ENCODE measurements around the gene HOXC12. TPM values are rescaled to one million over a fixed set of nuclear protein-coding genes. Genes with fewer than 3 reads are reported as not detected.

The HOXC12 gene
- total and polyA plus RNA-seq, 12 donors = not detected

DNA sequence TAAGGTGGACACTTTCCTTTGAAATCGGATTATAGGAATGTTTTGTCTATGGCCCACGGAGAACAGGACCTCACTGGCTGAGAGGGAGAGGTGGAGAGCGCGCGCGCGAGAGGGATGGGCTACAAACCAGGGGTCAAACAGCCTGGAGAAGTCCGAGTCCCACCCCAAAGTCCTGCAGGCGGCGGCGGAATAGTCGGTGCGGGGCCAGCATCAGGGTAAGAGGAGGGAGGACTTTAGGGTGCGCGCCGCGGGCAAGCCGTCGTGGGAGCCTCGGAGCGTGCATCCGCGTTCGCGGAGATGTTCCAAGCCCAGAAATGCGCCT, 50.8 kb downstream of the HOXC12 start:
- H3K27me3 ChIP-seq = peaks cover 3% of the 10 kb centered on the region
- no peak for DNase-seq
- intact Hi-C loops (cut with DNase I) = loop anchor here in 1 of 2 donors (5.0 kb wide), 1 partner anchor 192 kb away; no protein-coding TSS in a partner anchor
- peak overlapping the region in 1 of 4 donors; percentile 13 for H3K4me3 ChIP-seq
- H3K4me1 ChIP-seq (replicated peaks in 1 of 2) = peaks cover 8 to 11% of the 10 kb centered on the region in 2 donors
- peak overlapping the region in 3 of 5 donors; percentile 59 to 75 (median 71) for H3K27ac ChIP-seq
- H3K36me3 ChIP-seq (replicated peaks in 1 of 2) = no peaks in the 10 kb centered on the region
- TF ChIP-seq, protein P1, sequence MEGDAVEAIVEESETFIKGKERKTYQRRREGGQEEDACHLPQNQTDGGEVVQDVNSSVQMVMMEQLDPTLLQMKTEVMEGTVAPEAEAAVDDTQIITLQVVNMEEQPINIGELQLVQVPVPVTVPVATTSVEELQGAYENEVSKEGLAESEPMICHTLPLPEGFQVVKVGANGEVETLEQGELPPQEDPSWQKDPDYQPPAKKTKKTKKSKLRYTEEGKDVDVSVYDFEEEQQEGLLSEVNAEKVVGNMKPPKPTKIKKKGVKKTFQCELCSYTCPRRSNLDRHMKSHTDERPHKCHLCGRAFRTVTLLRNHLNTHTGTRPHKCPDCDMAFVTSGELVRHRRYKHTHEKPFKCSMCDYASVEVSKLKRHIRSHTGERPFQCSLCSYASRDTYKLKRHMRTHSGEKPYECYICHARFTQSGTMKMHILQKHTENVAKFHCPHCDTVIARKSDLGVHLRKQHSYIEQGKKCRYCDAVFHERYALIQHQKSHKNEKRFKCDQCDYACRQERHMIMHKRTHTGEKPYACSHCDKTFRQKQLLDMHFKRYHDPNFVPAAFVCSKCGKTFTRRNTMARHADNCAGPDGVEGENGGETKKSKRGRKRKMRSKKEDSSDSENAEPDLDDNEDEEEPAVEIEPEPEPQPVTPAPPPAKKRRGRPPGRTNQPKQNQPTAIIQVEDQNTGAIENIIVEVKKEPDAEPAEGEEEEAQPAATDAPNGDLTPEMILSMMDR (IDR thresholded peaks at IDR 0.05) = no peak
- TF ChIP-seq POLR2A (IDR thresholded peaks at IDR 0.05) = no peak
- WGBS, 4 donors = 10 to 12% (median 11%) methylated on average over 12 to 26 of the region's 26 CpGs
- no peaks in the 10 kb centered on the region for H3K9me3 ChIP-seq (replicated peaks in 1 of 3)

DNA sequence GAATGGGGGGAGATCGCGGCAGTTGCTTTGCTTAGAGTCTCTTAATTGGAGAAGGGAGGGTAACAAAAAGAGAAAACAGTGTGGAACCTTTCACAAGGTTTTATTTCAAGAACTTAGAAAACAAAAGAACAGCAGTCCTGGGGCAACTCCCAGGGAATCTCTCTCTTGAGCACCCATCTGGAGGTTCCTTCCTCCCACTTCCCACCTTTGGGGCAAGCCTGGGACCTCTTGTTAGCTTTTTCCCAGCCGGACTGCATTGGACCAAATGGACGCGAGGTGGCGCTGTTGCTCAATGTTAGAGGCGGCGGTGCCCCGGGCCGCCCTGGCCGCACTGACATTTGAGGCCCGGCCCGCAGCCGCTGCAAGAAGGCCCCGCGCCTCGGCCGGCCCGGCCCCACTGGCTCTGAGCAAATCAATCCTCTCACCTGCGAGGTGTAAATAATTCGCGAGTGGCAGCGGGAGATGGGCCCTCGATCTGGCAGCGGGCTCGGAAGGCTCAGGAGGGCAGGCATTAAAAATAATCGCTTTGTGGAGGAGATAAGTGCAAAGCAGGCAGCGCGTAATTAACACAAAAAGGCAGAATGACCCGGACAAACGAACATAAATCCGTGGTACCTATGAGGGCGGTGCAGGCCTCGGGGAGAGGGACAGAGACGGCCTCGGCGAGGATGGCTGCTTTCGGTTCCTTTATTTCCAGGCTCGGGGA, 51.3 kb downstream of the HOXC12 start:
- Histone ChIP-seq H3K4me3 (peak overlapping the region in 1 of 4 donors; percentile 20), H3K4me1 (replicated peaks in 1 of 2) (peaks cover 3 to 8% of the 10 kb centered on the region in 2 donors), H3K9me3 (replicated peaks in 1 of 3) (no peaks in the 10 kb centered on the region), H3K36me3 (replicated peaks in 1 of 2) (no peaks in the 10 kb centered on the region), H3K27me3 (peaks cover 3% of the 10 kb centered on the region), H3K27ac (peak overlapping the region in 3 of 5 donors; percentile 59 to 87 (median 75))
- intact Hi-C loops (cut with DNase I) = loop anchor here (2.0 to 5.0 kb wide), 2 partner anchors 191 to 195 kb away; no protein-coding TSS in a partner anchor
- DNase-seq = peak; percentile 72 to 96 (median 88)
- WGBS, 4 donors = 15 to 29% (median 18%) methylated on average over 27 to 39 of the region's 39 CpGs
- TF ChIP-seq, protein P1 (IDR thresholded peaks at IDR 0.05) = peak; percentile 86 to 97 (median 96)
- no peak for TF ChIP-seq POLR2A (IDR thresholded peaks at IDR 0.05)

DNA sequence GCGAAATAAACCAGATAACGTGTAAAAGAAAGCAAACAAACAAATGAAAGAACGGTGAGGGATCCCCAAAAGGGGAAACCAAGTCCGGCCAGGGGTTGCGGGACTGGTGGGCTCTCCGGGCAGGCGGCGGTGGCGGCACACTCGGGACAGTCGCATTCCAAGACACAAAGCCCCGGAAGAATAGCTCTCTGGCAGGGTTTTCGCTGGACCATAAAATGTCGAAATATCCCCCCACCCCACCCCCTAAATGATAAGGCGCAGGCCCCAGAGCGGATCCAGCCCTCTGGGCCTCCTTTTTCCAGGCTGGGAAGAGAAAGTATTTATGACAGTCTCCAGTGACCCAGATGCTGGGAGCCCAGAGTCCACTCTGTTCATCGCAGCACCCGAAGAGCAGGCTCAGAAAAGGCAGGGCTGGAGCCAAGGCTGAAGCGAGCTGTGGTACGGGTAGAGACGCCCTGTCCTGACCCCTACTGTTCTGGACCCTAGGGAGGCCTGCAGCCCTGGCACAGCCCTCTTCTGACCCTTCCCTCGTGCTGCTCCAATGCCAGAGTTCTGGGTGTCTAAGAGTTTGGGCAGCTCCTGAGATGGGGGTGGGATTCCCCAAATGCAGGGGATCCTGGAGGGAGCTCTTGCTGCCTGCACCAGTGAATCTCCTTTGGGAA, 52.0 kb downstream of the HOXC12 start:
- TF ChIP-seq POLR2A (IDR thresholded peaks at IDR 0.05) = no peak
- TF ChIP-seq, protein P1 (IDR thresholded peaks at IDR 0.05) = no peak
- DNase-seq = peak in 1 of 7 donors; percentile 33
- whole genome bisulfite sequencing, 4 donors = 50 to 70% (median 55%) methylated on average over 20 to 22 of the region's 22 CpGs
- peaks cover 3 to 8% of the 10 kb centered on the region in 2 donors for H3K4me1 ChIP-seq (replicated peaks in 1 of 2)
- H3K27ac ChIP-seq = peak overlapping the region in 3 of 5 donors; percentile 59 to 87 (median 75)
- peak overlapping the region in 1 of 4 donors; percentile 20 for H3K4me3 ChIP-seq
- intact Hi-C loops (cut with DNase I) = loop anchor here (2.0 to 5.0 kb wide), 2 partner anchors 191 to 194 kb away; no protein-coding TSS in a partner anchor
- peaks cover 3% of the 10 kb centered on the region for H3K27me3 ChIP-seq
- H3K9me3 ChIP-seq (replicated peaks in 1 of 3) = no peaks in the 10 kb centered on the region
- no peaks in the 10 kb centered on the region for H3K36me3 ChIP-seq (replicated peaks in 1 of 2)

DNA sequence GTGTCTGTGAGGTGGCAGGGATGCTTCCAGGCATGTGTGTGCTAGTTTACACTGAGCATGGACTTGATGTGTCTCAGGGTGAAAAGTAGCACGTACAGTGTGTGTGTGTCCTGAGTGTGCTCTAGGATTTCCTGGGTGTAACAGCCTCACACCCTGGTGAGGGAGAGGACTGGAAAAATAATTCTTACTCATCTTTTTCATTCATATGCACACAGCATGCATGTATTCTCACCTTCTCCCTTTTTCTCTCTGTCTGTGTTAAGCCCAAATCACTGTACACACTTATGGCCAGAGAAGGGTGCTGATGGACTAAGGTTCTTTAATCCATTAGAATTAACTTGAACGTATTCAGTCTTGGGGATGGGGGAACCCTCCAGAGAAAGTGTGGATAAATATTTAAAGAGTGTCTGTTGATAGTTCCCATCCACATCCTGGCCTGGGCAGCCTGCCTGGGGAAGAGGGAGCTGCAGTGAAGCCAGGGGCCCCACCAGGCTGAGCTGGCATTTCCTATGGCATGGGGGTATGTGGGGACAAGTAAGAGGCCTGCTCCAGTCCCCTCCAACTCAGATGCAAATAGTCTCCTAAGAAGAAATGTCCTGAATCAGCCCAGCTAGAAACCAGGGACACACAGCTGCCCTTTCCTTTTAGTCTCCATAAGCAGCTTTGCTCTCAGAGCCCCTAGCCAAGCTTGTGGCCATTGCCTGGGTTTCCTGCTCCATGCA, 53.0 kb downstream of the HOXC12 start:
- Histone ChIP-seq H3K9me3 (replicated peaks in 1 of 3) (no peaks in the 10 kb centered on the region), H3K27me3 (peaks cover 3% of the 10 kb centered on the region), H3K27ac (peak overlapping the region in 1 of 5 donors; percentile 87), H3K4me1 (replicated peaks in 1 of 2) (peaks cover 3 to 8% of the 10 kb centered on the region in 2 donors), H3K4me3 (no peak overlapping the region), H3K36me3 (replicated peaks in 1 of 2) (no peaks in the 10 kb centered on the region)
- 63 to 77% (median 68%) methylated on average over 2 of the region's 2 CpGs for WGBS, 4 donors
- intact Hi-C loops (cut with DNase I) = loop anchor here (2.0 to 5.0 kb wide), 2 partner anchors 190 to 193 kb away; no protein-coding TSS in a partner anchor
- no peak for DNase-seq
- TF ChIP-seq, protein P1 (IDR thresholded peaks at IDR 0.05) = no peak
- no peak for TF ChIP-seq POLR2A (IDR thresholded peaks at IDR 0.05)

All from adrenal gland (tissue), 12 donors.